Measurements from ENCODE around the gene ZNF682.
A peak's percentile ranks its signal among the peaks of the same experiment; 100 is the strongest.
"Not testable (repeated sequence)": the region's sequence is repeated elsewhere in the genome, so short reads cannot be mapped to it uniquely, and the experiment has no call there.

The ZNF682 gene

GRCh38 chr19:20039203-20039723 lies at the start of gene ZNF682:
TSS of gene ZNF682 (minus strand) at chr19:20039505. CDS start at chr19:20039345, 160 bp downstream.
- DNase-seq (ENCODE audit: low spot score): peak; percentile 77

GRCh38 chr19:20082876-20083275 lies 43.6 kb upstream of the ZNF682 start:
- DNase-seq (ENCODE audit: low spot score): not testable (repeated sequence)

GRCh38 chr19:20082232-20082833 lies 43.0 kb upstream of the ZNF682 start:
- DNase-seq (ENCODE audit: low spot score): not testable (repeated sequence)

GRCh38 chr19:20080656-20081055 lies 41.4 kb upstream of the ZNF682 start:
- no peak for DNase-seq (ENCODE audit: low spot score)

DNA sequence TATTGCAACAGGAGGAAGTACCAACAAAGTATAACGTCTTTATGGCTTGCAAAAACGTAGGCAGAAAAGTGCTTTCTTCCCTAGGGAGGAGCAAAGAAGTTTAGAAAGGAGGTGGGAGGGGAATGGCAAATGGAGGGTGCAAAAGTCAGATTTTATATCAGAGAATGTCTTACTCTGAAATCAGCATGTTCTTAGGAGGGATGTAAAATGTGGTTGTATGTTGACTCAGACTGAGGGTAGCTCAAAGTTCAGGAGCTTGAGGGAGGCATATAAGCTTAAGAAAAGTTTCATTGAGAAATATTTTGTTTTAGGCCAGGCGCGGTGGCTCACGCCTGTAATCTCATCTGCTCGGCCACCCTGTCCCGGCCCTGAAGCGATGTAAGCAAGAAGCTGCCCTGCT lies 40.2 kb upstream of the ZNF682 start:
- DNase-seq (ENCODE audit: low spot score): no peak

DNA sequence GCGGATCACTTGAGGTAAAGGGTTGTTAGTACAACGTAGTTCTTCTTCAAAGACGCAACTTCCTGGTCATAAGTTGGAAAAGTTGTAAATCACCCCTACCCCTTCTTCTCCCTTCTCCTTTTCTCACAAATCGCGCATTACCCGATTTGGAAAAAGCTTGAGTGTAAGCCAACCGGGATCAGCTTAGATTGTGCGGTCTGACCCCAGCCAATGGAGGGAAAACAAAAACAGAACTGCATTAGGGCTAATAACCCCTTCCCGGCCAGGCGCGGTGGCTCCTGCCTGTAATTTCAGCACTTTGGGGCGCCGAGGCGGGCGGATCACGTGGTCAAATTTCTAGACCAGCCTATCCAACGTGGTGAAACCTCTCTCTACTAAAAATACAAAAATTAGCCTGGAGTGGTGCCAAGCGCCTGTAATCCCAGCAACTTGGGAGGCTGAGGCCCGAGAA lies 39.3 kb upstream of the ZNF682 start:
- DNase-seq (ENCODE audit: low spot score): no peak

DNA sequence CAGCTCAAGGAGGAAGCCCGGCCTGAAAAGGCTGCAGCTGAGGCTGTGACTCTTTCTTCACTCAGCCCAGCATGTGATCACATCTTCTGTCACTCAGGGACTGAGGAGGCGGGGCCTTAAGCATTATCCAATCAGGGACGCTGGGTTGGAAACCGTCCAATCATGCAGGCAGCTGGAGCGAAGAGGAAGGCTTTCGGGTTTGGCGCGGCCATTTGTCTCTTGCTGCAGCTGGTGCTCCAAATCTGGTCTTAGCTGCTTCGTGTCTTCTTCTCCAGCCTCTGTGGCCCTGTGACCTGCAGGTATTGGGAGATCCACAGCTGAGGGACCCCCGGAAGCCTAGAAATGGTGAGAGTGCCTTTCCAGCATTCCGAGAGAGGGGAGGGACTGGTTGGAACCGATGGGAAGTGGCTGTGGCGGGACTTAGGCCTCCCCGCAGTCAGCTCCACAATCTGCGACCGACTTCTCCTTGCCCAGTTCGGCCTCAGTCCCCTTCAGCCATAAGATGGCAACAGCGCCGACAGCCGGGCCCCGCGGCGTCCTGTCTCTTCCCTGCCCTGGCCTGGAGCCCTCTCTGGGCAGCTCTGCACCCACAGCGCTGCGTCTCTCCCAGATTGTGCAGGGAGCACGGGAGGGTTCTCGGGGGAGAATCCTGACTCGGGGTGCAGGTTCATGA lies 38.6 kb upstream of the ZNF682 start, which contains the start of gene ZNF90:
Gene ZNF90 (plus strand): TSS at position 210 of the 673 bp plus-strand sequence. CDS start 133 bp downstream, at position 343.
- no peak for DNase-seq (ENCODE audit: low spot score)

GRCh38 chr19:20072936-20073335 lies 33.6 kb upstream of the ZNF682 start:
- DNase-seq (ENCODE audit: low spot score): no peak

DNA sequence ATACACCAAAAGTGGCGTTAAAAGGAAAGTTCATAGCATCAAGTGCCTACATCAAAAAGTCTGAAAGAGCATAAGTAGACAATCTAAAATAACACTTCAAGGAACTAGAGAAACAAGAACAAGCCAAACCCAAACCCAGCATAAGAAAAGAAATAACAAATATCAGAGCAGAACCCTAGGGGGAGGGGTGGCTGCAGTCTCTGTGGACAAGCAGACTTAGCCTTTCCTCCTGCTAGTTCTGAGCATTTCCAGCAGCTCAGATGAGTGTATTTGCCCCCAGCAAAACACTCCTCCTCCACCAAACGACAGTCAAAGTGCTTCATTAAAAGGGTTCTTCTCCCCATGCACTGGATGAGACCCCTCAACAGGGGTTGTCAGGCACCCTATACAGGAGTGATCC lies 31.4 kb upstream of the ZNF682 start:
- DNase-seq (ENCODE audit: low spot score): no peak

DNA sequence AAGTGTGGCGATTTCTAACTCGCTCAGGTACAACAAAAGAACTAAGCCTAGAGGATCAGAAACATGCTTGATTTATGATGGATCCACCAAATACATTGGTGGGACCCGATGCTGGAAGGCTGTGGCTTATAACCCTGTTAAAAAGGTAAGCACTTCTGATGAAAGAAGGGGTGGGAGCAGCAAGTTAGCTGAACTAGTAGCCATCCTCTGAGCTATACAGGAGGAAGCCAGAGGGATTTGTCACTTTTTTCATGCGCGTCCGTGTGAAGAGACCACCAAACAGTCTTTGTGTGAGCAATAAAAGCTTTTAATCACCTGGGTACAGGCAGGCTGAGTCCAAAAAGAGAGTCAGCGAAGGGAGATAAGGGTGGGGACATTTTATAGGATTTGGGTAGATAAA lies 29.3 kb upstream of the ZNF682 start:
- not testable (repeated sequence) for DNase-seq (ENCODE audit: low spot score)

GRCh38 chr19:20067943-20068342 lies 28.6 kb upstream of the ZNF682 start:
- DNase-seq (ENCODE audit: low spot score): no peak

DNA sequence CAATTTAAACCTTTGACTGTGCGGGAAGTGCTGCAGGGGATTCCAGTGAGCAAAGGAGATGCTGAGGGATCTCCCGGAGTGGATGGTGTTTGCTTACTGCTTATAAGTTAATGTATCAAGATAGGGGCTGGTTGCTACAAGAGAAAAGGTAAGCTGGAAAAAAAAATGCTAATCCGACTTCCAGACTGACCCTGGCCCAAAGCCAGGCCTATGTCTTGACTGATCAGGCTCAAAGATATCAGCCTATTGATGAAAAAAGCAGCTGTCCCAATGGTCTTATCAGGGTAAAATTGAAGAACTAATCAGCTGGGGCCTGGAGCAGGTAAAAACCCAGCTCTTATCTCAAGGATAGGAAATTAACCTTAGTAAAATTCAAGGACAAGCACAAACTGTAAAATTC lies 27.6 kb upstream of the ZNF682 start:
- DNase-seq (ENCODE audit: low spot score): no peak

GRCh38 chr19:20060282-20060681 lies 21.0 kb upstream of the ZNF682 start:
- DNase-seq (ENCODE audit: low spot score): no peak

DNA sequence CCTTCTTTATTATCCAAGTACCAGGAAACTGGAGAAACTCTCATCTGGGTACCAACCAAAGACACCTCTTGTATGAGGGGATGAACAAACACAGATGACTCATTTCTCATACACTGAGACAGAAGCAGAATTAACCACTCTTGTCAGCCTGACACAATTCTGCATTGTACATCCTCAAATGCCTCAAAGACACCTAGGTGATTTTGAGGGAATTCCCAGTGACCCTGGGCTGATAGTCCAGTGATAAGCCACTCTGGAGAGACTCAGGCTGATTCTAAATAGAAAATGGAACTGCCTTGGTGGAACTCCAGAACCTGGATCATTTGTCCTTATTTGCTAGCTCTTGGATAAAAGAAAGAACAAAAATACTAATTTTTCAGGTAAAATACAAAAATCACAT lies 19.4 kb upstream of the ZNF682 start:
- DNase-seq (ENCODE audit: low spot score): not testable (repeated sequence)

- peak; percentile 85 for DNase-seq (ENCODE audit: low spot score)
Measured at GRCh38 chr19:20051841-20052768, 12.8 kb upstream of the ZNF682 start.

DNA sequence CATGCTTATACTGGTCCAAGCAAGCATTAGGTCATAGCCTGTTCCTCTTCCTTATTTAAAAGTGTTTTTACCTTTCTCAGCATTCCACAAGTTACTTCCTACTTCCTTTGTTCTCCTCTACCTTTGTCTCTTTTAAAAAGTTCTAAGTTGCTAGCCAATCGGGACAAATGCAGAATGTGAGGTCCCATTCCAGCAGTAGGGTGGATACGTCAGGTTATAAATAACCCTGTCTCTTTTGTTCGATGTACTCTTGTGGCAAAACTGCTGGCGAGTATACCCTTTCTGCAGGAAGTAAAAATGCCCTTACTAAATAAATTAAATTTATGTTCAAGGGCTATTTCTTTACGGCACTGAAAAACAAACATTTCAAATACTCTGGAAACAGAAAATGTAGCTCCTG lies 6.4 kb upstream of the ZNF682 start:
- DNase-seq (ENCODE audit: low spot score): not testable (repeated sequence)

GRCh38 chr19:20044663-20045062 lies 5.4 kb upstream of the ZNF682 start:
- DNase-seq (ENCODE audit: low spot score): no peak

DNA sequence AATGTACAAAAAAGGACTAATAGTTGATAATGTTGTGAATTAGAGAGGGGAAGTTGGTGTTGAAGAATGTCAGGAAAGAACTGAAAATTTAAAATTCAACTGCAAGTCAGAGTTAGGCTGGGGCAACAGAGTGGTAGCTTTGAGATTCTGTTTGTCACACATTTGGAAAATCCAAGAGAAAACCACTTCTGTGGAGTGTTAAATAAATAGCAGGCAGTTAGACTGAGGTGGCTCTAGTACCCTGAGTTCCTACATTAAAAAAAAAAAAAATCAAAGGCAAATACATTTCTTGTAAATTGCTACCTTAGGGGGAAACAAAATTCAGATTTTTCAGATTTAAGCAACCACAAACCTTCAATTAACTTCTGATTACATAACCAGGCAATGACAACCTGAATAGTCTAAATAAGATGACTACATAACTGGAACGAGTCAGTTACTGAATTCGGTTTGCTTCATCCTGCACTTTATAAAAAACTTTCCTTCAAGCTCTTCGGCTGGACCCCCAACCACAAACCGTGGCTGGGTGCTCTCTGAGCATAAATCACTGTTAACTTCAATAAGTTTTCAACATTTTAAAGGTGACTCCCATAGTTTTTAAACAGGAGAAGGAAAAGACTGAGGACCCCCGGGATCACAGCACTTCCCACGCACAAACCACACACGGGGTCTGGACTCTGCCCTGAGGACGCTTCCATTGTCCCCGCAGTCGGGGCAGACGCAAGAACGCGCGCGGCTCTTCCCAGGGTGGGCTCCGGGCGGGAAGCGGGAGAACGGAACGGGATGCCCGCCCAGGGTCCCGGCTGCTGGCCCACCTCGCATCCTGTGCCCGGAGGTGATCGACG lies 725 bp downstream of the ZNF682 start:
- no peak for DNase-seq (ENCODE audit: low spot score)

DNA sequence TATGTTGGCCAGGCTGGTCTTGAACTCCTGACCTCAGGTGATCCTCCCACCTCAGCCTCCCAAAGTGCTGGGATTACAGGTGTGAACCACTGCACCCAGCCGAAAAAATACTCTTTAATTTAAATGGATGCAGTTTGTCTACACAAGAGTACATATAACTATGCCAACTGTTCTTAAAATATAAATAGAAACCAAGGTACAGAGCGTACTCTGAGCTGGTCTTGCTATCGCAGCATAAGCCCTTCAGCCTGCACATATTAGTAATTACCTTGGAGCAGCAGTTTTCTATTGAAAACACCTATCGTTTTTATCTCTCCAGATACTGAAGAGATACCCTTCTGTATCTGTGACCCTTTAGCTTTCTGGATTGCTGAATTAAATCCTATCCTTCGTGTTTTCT lies 3.4 kb downstream of the ZNF682 start:
- no peak for DNase-seq (ENCODE audit: low spot score)

DNA sequence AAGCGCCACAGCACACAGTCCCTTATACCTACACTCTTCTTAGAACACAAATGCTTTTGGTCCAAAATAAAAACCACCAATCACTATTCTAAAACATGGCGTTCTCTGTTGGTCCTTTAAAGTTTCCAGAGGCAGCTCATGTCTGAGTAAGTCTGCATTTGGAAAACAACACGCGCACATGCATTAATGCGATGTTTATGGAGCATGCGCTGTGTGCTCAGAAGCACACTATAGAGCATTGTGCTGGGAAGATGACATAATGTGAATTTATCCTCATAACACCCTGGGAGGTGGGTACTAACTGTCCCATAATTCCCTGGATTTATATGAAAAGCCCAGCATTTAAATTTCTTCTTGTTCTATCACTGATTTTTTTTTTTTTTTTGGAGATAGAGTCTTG lies 10.7 kb downstream of the ZNF682 start:
- no peak for DNase-seq (ENCODE audit: low spot score)

GRCh38 chr19:20005741-20006140 lies 33.6 kb downstream of the ZNF682 start:
- no peak for DNase-seq (ENCODE audit: low spot score)
